Gastrocnemius medialis (tissue), 4 donors: Measurements from ENCODE around the gene LRRC4C. TPM values are rescaled to one million over a fixed set of nuclear protein-coding genes. Genes with fewer than 3 reads are reported as not detected.

Experiments used
- ATAC-seq, 2 donors: fragments of 150-250 bp; one replicate each; pipeline ENCODE4 v1.9.1; 2016
- DNase-seq, 2 donors: peaks; one replicate each; pipeline ENCODE4 v3.0.0-alpha.2; 2019
- H3K27ac ChIP-seq, 4 donors: fragments of 200-600 bp; sonication (generic); 1 replicate in 1 of 4; 2 replicates in 3 of 4; pipeline ENCODE4 v1.5.1; 2016 to 2018; ENCODE audit warnings: mild to moderate bottlenecking in 2 of 4, moderate library complexity in 1 of 4
- H3K27me3 ChIP-seq, 3 donors: fragments of 200-600 bp; sonication (generic) in 2 of 3; 1 replicate in 1 of 3; 2 replicates in 2 of 3; pipeline versions ENCODE4 v1.5.1 to v1.6.0; 2016 to 2019; ENCODE audit warnings: mild to moderate bottlenecking in 1 of 3, moderate library complexity in 1 of 3
- H3K36me3 ChIP-seq, 2 donors: fragments of 200-600 bp; sonication (generic) in 1 of 2; one replicate each; pipeline ENCODE4 v1.5.1; 2017 to 2018
- H3K4me1 ChIP-seq, 2 donors: fragments of 200-600 bp; sonication (generic) in 1 of 2; one replicate each; pipeline ENCODE4 v1.5.1; 2016 to 2017; ENCODE audit warnings: mild to moderate bottlenecking in 2 of 2
- H3K4me3 ChIP-seq, 4 donors: fragments of 200-600 bp; sonication (generic) in 3 of 4; 1 replicate in 1 of 4; 2 replicates in 3 of 4; pipeline ENCODE4 v1.5.1; 2016 to 2019; ENCODE audit warnings: mild to moderate bottlenecking in 2 of 4
- H3K9me3 ChIP-seq, 3 donors: fragments of 200-600 bp; sonication (generic) in 2 of 3; 1 replicate in 1 of 3; 2 replicates in 2 of 3; pipeline ENCODE4 v1.5.1; 2016 to 2019
- POLR2A ChIP-seq, 2 donors: fragments of 450-650 bp; IDR thresholded peaks; one replicate each; pipeline ENCODE4 v1.6.1; 2017; ENCODE audit warnings: antibody characterized with exemption in 2 of 2, mild to moderate bottlenecking in 2 of 2, moderate library complexity in 2 of 2
- in situ Hi-C, 4 donors: fragments of 200-750 bp; cut with MboI; loops; one replicate each; pipeline versions ENCODE4 v1.15.0 to v1.8.0; 2017; ENCODE audit warnings: low sequenced_read_pairs in 4 of 4
- intact Hi-C: fragments of 100-400 bp; cut with DNase I; formaldehyde crosslinking; loops from one replicate; pipeline ENCODE4 v1.15.1; 2023; ENCODE audit warnings: low total_unique reads
- total RNA-seq, 4 donors: library from RNA; depleted of rRNA; stranded (reverse); fragments of >200 nt; gene quantifications; one replicate each; pipeline versions ENCODE4 v1.1.0 to v1.2.3, GENCODE V29; 2016
- TF ChIP-seq, protein P1 (sequence below), 5 experiments: fragments of 450-650 bp in 3 of 5; fragments of 200-600 bp in 2 of 5; sonication (generic) in 2 of 5; IDR thresholded peaks in 4 of 5; conservative IDR thresholded peaks in 1 of 5; 1 replicate in 4 of 5; 2 replicates in 1 of 5; pipeline ENCODE4 v1.5.1; 2016 to 2019; ENCODE audit warnings: antibody characterized with exemption in 5 of 5, mild to moderate bottlenecking in 3 of 5, moderate library complexity in 3 of 5

The LRRC4C gene
- total RNA-seq, 4 donors from 2014 or later: 0.15 to 0.59 (median 0.24) TPM; not detected in 1

- TF ChIP-seq, protein P1, sequence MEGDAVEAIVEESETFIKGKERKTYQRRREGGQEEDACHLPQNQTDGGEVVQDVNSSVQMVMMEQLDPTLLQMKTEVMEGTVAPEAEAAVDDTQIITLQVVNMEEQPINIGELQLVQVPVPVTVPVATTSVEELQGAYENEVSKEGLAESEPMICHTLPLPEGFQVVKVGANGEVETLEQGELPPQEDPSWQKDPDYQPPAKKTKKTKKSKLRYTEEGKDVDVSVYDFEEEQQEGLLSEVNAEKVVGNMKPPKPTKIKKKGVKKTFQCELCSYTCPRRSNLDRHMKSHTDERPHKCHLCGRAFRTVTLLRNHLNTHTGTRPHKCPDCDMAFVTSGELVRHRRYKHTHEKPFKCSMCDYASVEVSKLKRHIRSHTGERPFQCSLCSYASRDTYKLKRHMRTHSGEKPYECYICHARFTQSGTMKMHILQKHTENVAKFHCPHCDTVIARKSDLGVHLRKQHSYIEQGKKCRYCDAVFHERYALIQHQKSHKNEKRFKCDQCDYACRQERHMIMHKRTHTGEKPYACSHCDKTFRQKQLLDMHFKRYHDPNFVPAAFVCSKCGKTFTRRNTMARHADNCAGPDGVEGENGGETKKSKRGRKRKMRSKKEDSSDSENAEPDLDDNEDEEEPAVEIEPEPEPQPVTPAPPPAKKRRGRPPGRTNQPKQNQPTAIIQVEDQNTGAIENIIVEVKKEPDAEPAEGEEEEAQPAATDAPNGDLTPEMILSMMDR (IDR thresholded peaks at IDR 0.05 in 4 of 5, conservative IDR thresholded peaks at IDR 0.05 in 1 of 5): no peak
- TF ChIP-seq POLR2A (IDR thresholded peaks at IDR 0.05): no peak
- no peaks in the 10 kb centered on the region for H3K36me3 ChIP-seq
- DNase-seq (no peak), ATAC-seq (no peak)
- H3K27me3 ChIP-seq: no peaks in the 10 kb centered on the region
- intact Hi-C loops: no loop called here
- no peak overlapping the region for H3K4me3 ChIP-seq
- no peaks in the 10 kb centered on the region for H3K4me1 ChIP-seq
- no peak overlapping the region for H3K27ac ChIP-seq
- no peaks in the 10 kb centered on the region for H3K9me3 ChIP-seq
- in situ Hi-C loops: no loop called here
Observed at GRCh38 chr11:40407355-40407754, 1052.1 kb downstream of the LRRC4C start.

- no peaks in the 10 kb centered on the region for H3K9me3 ChIP-seq
- H3K27ac ChIP-seq: no peak overlapping the region
- TF ChIP-seq POLR2A (IDR thresholded peaks at IDR 0.05): no peak
- TF ChIP-seq, protein P1 (IDR thresholded peaks at IDR 0.05 in 4 of 5, conservative IDR thresholded peaks at IDR 0.05 in 1 of 5): no peak
- ATAC-seq (no peak), DNase-seq (no peak)
- no peaks in the 10 kb centered on the region for H3K27me3 ChIP-seq
- in situ Hi-C loops (no loop called here), intact Hi-C loops (no loop called here)
- no peaks in the 10 kb centered on the region for H3K36me3 ChIP-seq
- no peak overlapping the region for H3K4me3 ChIP-seq
- no peaks in the 10 kb centered on the region for H3K4me1 ChIP-seq
Observed at GRCh38 chr11:40405614-40406013, 1053.8 kb downstream of the LRRC4C start.

DNA sequence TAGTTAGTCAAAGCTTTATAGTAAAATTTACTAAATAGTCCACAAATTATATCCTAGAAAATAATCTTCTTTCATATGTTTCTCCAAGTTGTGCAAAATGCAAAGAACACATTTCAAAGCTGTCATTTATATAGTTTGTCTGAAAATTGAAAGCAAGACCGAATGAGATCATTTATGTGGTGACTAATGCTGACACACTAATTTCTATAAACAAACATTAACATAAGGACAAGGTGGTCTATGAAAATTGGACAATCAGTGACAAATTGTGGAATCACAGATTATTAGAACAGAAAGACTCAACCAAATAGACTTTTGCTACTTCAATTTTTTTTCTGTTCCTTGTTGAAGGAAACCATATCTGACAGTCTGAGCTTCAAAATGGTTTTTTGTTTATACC is 1056.1 kb downstream of the LRRC4C start:
- TF ChIP-seq, protein P1 (IDR thresholded peaks at IDR 0.05 in 4 of 5, conservative IDR thresholded peaks at IDR 0.05 in 1 of 5): no peak
- no peak for TF ChIP-seq POLR2A (IDR thresholded peaks at IDR 0.05)
- intact Hi-C loops (no loop called here), in situ Hi-C loops (no loop called here)
- no peak overlapping the region for H3K4me3 ChIP-seq
- ATAC-seq (no peak), DNase-seq (no peak)
- no peaks in the 10 kb centered on the region for H3K27me3 ChIP-seq
- H3K36me3 ChIP-seq: no peaks in the 10 kb centered on the region
- H3K27ac ChIP-seq: no peak overlapping the region
- H3K9me3 ChIP-seq: no peaks in the 10 kb centered on the region
- H3K4me1 ChIP-seq: no peaks in the 10 kb centered on the region

DNA sequence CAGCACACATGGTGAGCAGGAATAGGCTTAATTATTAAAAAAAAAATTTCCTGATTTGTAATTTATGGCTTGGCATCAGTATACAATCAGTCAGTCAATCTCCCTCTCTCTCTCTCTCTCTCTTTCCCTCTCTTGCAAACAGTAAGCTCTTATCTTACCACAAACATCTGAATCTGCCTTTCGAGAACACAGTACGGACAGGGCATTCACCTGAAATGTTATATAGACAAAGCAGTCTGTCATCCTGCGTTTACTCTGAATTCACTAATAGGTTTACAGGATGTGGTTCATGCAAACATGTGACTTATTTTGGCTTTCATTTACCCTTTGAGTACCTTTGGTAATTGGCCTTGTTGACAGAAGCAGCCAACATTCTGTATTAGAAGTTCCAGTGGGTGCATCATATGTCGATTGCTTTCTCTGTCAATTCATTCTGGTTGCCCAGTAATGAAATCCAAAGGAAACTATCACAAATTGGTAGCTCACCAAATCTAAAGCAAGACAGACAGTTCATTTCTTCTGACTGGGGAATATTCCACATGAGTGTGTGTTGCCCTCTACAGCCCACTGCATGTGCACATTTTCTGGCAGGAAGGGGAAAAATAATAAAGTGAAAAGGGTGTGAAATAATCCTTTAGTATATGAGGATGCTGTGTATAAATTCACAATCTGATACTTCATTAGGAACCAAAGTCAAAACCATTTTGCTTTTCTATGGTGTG is 1058.2 kb downstream of the LRRC4C start:
- Histone ChIP-seq H3K27ac (no peak overlapping the region), H3K9me3 (no peaks in the 10 kb centered on the region), H3K27me3 (no peaks in the 10 kb centered on the region), H3K4me1 (no peaks in the 10 kb centered on the region), H3K36me3 (no peaks in the 10 kb centered on the region), H3K4me3 (no peak overlapping the region)
- no peak for ATAC-seq
- intact Hi-C loops: no loop called here
- TF ChIP-seq, protein P1 (IDR thresholded peaks at IDR 0.05 in 4 of 5, conservative IDR thresholded peaks at IDR 0.05 in 1 of 5): no peak
- no peak for TF ChIP-seq POLR2A (IDR thresholded peaks at IDR 0.05)
- DNase-seq: no peak
- in situ Hi-C loops: no loop called here

- Histone ChIP-seq H3K4me3 (no peak overlapping the region), H3K27ac (no peak overlapping the region), H3K36me3 (no peaks in the 10 kb centered on the region), H3K9me3 (no peaks in the 10 kb centered on the region), H3K27me3 (no peaks in the 10 kb centered on the region), H3K4me1 (no peaks in the 10 kb centered on the region)
- no peak for TF ChIP-seq POLR2A (IDR thresholded peaks at IDR 0.05)
- TF ChIP-seq, protein P1 (IDR thresholded peaks at IDR 0.05 in 4 of 5, conservative IDR thresholded peaks at IDR 0.05 in 1 of 5): no peak
- in situ Hi-C loops (no loop called here), intact Hi-C loops (no loop called here)
- DNase-seq (no peak), ATAC-seq (no peak)
Observed at GRCh38 chr11:40397141-40397540, 1062.3 kb downstream of the LRRC4C start.
